ENCODE results near the gene BEX3.
"Not testable (repeated sequence)": the region's sequence is repeated elsewhere in the genome, so short reads cannot be mapped to it uniquely, and the experiment has no call there.

BEX3 gene

DNA sequence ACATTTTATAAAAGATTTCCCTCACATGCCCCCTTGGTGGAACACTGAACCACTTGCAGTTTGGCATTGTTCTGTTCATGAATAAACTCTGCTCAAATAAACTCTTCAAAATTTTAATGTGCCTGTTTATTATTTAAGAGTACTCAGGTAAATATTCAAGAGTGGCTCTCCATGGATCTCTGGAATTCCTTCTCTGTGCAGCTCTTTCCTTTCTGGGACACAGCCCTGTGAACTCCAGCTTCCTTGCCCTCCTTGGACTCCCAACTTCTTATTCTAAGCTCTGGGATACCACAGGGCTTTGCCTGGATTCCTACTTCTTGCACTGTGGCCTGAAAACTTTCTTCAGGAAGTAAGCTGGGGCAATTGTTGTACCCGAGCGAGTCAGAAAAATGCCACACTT is 8.3 kb downstream of the BEX3 start:
- DNase-seq = no peak

DNA sequence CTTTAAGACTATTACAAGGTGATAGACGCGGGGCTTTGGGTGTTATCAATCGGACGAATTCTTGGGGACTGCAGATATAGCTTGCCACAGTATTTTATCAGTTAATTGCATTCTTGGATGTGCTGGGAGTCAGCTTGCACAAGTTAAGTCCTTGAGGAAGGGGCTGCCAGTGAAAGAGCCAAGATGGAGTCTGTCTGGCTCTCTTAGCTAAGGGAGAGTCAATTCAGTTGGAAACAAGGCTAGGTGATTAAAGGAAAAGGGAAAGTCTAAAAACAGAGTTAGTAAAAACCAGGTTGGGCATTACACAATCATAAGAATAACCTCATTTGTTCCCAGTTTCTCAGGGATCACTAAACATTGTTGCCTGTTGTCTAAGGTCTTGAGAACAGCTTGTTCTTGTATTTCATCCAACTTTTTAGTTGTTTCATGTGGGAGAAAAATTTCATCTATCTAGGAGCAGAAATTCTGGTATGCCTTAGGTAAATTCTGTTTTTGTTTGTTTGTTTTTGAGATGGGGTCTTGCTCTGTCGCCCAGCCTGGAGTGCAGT is 9.0 kb downstream of the BEX3 start:
- DNase-seq = not testable (repeated sequence)

DNA sequence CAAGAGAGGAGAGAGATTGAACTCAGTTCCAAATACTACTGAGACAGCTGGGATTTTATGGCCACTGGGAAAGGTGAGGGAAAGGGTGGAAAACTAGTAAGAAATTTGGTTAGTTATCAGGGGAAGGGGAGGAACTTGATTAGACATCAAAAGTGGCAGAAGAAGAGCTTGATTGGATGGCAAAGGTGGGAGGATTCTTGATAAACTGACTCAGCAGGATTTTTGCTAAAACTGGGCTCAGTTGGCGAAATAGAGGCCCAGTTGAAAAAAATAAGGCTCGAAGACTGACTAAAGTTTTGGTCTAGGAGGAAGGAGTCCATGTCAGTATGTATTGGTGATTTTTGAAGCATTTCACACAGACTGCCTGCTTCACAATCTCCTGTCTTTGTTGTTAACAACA is 10.0 kb downstream of the BEX3 start:
- no peak for DNase-seq

DNA sequence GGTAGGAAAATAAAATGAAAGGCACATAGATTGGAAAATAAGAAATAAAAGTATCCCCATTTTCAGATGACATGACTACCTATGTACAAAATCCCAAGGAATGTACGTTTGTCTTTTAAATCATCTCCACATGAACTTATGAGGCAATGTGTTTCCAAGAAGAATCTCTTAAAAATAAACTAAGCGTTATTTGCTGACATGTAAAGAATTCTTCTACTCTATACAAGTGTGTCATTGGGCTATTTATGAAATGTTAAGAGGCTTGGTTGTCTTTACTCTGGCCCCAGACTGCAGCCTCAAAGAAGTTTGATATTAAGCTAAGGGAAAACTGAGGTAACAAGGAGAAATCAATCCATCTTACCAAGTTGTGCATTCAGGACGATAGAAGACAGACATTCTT is 17.1 kb downstream of the BEX3 start:
- DNase-seq = no peak

DNA sequence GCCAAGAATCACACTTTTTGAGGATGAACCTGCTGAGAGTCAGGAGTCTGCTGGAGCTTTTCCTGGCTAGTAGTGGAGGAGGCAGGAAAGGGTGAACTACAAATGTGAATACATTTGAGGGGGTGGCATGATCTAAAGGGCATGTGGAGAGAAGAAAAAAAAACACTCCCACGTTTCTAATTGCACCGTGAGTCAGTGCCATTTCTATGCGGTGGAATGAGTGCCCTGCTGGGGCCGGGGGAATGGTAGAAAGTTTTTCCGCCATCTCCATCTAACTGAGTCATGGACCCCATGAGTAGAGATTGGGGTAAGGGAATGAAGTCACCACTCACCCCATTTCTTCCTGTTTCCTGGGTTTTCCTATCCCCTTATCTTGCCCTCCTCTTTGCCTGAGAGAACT is 19.8 kb downstream of the BEX3 start:
- no peak for DNase-seq

DNA sequence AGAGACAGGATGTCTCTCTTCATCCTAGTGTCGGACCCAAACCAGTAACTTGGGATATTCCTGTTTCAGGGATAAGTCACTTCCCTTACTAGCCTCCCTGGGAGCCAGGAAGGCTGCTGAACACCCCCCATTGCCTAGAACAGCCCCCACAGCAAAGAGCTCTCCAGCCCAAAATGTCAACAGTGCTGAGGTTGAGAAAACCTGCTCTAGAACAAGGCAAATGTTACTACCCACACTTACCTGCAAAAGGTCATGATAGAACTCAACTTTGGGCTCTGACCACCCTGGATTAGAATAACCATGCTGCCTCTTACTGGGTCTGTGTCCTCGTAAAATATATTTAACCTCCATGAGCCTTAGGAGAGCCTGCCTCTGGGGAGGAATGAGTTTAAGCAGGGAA is 20.3 kb downstream of the BEX3 start:
- no peak for DNase-seq

DNA sequence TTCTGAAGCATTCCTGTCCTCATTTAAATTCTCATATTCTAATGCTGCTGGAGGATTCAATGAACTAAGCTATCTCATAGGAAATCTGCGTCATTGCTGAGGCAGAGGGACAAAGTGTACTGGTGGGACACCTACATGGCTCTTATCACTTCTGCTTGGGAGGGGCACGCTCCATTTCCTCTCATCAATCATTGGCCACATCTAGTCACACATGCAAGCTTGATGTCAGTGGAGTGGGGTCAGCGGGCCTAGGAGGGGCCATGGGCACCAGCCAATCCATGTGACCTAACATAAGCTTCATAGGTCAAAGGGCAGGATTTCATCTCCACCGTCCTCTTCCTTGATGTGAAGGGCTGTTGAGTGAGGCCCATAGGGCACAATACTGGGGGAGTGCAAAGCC is 21.4 kb downstream of the BEX3 start:
- DNase-seq = no peak

DNA sequence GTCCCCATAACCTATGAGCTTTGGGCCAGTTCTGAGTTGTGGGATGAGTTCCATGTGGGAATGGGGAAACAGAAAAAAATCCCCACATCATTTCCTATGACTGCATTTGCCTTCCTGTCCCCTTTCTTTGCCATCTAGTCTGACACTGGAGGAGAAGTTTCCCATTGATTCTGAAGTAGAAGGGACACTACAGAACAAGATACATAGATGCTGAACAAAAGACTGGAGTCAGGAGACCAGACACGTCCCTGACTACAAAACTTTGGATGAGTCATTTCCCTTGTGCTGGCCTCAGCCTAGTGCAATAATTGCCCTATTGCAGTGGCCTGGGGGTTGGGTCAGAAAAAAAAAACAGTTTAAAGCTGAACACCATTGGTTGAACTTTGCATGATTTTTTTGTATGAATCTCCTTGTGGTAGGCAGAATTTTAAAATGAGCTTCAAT is 22.1 kb downstream of the BEX3 start:
- no peak for DNase-seq

DNA sequence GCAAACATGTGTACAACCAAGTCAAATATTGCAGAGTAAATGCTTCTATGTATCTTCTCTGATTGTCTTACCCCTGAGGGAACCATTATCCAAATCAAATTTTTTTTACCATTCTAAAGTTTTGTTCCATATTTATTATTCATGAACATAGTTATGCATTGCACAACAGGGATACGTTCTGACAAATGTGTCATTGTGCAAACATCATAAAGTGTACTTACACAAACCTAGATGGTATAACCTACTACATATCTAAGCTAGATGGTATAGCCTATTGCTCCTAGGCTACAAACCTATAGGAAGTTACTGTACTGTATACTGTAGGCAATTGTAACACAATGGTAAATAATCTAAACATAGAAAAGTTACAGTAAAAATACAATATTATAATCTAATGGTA is 23.4 kb downstream of the BEX3 start:
- no peak for DNase-seq

DNA sequence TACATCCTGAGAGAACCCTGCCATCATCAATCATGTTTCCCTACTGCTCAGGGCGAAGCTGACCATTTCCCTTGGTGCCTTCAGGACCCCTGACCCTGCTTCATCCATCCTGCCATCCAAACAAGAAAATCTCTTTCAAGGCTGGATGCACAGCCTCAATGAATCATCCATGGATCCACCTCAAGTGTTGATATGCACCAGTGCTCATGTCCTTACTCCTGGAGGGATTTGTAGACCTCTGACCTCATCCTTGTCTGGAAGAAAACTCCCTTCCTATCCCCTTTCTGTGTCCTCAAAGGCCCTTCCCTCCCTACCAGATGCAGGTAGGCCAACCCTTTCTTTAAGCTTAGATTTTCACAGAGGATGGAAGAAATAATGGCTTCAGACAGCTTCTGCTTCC is 24.6 kb downstream of the BEX3 start:
- no peak for DNase-seq

DNA sequence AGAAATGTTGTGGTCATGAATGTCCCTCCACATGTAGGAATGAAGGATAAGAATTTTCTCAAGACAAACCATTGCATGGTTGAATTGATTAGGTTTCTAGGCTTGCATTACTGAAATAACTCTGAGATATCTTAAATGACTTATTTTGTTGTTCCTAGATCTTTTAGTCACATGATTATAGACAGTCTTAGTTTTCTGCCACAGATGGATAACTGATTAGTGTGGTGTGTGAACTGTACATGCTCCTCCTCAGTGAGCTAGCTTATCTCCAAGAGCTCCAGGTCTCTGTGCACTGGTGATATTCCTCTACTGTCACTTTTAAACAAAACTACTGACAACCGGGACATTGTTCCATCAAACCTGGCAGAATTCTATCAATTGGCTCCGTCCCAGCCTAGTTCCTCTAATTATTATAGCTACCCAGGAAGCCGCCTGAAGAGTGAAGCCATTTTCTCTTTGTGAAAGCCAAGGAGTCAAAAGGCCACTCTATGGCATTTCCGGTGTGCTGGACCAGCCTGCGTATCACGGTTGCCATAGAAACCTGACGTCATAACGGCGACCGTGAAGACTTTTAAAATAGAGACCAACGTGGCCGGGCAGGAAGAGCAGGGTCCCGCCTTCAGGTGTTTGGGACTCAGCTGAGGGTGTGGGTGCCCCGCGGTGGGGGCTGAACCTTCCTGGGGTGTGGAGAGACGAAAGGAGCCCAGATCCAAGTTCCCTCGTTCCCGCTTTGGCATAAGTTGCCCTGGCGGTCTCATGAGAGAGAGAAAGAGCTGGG is 28.1 kb downstream of the BEX3 start:
- DNase-seq = peak; percentile 59

DNA sequence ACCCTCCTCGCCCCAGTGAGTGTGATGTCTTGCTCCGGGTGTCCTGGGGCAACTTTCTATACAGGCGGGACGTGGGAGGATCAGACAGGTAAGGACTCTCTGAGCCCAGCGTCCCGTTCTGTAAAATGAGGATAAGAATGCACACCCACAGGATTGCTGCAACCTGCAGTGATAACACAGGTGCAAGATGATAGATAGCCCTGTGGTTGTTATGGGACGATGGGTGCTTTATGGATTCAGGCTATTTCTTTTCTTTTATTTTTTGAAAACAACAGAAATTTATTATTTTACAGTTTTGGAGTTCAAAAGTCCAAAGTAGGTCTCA is 28.6 kb downstream of the BEX3 start:
- DNase-seq = no peak

DNA sequence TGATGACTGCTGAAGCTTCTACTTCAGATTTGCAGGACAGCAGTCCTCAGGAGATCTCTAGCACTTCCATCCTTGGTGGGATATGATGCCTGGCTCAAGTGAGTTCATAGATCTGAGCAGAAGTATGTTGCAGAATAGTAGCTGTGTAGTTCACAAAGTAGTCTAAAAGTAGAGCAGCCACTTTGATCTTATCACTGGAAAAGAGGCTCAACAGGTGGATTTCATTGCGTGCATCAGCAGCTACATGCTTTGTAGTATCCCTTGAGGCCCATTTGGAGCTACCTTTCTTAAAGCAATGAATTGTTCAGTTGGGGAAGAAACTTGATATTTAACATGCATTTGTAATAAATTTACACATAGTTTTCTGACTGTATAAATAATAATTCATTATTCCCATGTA is 29.9 kb downstream of the BEX3 start:
- DNase-seq = no peak

DNA sequence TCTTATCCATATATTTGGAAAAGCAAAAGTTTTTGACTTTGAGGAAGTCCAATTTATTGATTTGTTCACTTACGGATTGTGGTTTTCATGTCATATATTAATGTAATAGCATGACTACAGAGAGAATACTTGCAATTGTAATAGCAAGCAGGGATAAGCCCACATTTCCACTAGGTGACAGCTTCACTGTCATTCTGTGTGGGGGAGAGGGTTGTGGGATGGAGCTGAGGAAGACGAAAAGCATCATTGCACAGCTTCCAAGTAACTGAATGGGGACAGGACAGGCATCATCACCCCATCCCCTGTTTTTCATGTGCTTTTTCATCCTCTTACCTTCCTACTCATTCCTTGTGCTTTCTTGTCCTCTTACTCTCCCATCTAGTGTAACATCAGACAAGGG is 31.4 kb downstream of the BEX3 start:
- no peak for DNase-seq

DNA sequence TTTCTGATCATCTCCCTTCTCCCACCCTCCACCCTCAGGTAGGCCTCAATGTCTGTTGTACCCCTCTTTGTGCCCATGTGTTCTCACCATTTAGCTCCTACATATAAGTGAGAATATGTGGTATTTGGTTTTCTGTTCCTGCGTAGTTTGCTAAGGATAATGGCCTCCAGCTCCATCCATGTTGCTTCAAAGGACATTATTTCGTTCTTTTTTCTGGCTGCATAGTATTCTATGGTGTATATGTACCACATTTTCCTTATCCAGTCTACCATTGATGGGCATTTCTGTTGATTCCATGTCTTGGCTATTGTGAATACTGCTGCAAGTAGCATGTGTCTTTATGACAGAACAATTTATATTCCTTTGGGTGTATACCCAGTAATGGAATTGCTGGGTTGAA is 35.4 kb downstream of the BEX3 start:
- not testable (repeated sequence) for DNase-seq

DNA sequence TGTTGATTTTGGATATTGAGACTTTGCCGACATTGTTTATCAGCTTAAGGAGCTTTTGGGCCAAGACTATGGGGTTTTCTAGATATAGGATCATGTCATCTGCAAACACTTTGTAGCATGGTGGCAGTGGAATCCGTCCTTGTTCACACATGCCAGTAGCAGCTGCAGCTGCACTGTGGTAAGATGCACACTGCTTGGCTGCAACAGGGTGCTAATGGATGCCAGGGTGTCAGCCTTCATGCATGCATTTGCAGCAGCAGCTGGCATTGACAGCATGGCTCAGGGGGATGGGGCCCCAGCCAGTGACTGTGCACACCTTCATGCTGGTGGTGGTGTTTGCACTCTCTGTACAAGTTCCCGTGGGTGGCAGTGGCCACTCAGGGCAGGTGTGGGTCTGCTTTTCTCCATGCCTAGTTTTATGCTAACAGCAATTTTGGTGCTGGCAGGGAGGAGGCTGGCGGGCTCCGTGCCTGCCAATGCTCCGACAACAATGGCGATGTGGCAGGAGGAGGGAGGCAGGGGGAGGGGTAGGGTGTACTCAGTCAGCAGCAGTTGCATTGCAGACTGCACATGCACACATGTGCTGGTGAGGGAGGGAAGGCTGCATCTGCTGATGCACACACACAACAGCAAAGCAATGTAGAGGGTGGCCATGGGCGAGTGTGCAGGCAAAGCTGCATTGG is 37.5 kb downstream of the BEX3 start:
- no peak for DNase-seq

DNA sequence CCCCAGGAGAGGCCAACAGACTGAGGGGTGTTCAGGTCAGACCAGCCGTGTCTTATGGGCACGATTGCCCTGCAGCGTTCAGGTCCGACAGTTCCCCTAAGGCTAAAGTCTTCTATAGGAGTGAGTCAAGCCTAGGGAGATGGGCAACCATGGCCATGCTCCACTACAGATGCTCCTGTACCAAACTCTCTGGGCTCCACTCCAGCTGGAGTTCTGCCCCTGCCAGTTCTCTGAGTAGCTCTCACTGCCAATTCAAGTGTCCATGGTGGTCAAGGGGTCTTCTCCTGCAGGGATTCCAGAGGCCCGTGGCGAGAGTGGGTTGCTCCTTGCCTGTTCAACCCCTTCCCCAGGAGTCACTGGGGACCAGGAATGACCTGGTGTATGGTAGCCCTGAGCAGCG is 38.2 kb downstream of the BEX3 start:
- no peak for DNase-seq

DNA sequence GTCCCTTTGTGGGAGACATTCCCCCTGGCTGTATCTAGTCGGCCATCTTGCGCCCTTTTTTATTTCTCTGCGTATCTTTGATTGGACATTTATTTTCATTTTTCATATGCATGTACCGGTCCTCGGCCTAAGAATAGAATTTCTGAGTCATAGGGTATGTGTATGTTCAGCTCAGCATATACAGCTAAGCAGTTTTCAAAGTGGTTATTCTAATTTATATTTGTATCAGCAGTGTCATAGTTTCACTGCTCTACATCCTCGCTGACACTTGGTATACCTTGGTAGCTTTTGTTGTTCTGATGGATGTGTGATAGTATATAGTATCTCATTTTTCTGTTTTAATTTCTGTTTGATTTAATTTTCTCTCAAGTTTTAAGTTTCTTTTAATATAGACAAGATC is 38.7 kb downstream of the BEX3 start:
- no peak for DNase-seq

DNA sequence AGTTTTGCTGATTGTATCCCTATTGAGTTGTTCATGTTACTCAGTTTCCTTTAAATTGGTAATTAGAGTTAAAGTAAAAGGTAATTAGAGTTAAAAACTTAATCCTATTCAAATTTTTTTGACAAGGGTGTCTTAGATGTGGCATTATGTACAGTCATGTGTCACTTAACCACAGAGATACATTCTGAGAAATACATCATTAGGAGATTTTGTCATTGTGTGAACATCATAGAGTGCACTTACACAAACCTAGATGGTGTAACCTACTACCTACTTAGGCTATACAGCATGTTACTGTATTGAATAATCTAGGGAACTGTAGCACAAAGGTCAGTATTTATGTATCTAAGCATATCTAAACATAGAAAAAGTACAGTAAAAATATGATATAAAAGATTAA is 39.2 kb downstream of the BEX3 start:
- no peak for DNase-seq

DNA sequence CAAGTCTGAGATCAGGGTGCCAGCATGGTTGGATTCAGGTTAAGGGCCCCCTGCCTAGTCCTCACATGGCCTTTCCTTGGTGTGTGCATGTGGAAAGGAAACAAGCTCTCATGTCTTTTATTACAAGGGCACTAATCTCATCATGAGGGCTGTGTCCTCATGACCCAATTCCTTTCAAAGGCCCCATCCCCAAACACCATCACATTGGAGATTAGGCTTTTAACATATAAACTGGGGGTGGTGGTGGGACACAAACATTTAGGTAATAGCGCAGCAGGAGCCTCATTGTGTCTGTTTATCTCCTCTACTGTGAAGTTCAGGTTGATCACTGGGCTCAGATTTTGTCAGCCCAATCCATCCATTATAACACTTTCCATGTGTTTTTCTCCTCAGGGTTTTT is 41.0 kb downstream of the BEX3 start:
- no peak for DNase-seq

DNA sequence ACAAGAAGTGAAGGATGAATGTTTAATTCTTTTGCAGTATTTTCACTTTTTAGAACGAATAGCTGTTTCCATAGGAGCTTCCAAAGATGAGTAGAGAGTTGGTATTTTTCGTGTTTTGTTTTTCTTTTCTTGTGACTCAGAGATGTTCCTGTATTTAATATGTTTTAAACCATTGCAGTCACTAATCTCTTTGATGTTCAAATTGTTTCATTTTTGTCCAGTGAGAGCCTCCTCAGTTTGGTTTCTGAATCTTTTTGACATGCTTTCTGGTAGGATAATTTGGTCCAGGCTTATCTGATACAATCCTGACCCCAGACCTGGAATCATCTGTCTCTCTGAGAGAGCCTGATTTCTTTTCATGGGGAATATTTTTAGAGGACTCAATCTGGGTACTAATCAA is 41.6 kb downstream of the BEX3 start:
- no peak for DNase-seq

DNA sequence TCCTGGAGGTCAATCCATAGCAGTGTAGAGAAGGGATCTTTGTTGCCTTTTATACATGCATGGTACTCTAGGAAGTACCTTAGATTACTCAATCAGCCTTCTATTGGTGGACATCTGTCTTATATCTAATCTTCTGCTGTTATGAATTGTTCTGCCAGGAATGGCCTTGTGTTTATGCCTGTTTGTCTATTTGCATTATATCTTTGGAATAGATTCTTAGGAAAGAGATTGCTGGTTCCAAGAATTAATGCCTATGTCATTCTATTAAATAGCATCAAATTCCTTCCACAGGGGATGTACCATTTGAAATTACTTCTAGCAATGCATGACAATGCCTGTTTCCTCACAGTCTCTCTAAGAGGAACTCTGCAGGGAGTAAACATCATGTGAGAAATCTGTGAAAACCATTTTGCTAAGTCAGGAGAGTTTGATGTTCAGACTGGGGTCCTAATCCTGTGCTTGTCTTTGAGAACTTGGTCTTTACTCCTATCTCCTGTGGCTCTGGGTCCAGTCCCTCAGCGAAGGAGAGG is 42.5 kb downstream of the BEX3 start:
- DNase-seq = no peak

DNA sequence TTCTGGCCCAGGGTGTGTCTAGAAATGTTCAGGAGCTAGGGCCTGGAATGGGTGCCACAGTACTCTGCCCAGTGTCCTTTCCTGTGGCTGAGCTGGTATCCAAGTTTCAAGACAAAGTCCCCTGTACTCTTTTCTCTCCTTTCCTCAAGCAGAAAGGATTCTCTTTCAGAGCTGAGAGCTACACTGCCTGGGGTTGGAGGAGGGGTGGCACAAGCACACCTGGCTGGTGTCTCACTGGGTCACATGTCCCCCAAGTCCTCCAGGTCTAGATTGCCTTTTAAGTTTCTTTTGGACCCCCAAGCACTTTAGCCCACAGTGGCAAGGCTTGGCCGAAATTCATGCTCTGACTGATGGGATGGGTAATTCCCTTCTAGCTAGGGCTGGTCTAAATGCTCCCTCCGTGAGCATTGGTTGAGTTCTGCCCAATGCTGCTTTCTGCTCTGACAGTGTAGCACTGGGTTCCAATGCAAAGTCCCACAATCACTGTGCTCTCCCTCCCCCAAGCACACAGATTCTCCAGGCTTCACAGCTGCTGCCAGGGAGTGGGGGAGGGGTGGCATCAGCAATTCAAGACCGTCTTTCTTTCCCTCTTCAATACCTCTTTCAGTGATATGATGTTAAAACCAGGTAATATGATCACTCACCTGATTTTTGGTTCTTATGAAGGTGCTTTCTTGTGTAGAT is 47.8 kb downstream of the BEX3 start:
- no peak for DNase-seq

Measured in CD4-positive, alpha-beta T cell treated with Interleukin-15 for 1 hour (primary cell).